HepG2 (cell line): ENCODE data around the gene PROKR1. TPM values are rescaled to one million over a fixed set of nuclear protein-coding genes. Genes with fewer than 3 reads are reported as not detected.
A peak's percentile ranks its signal among the peaks of the same experiment; 100 is the strongest.

Source experiments
- ATAC-seq: fragments of 200-7000 bp; cut with Tn5 transposase; 3 replicates; pipeline ENCODE4 v1.9.1; 2020; ENCODE audit warnings: mild to moderate bottlenecking, moderate library complexity
- BruUV-seq: library from RNA; stranded (reverse); fragments of 400-500 nt; replicated peaks from 2 replicates; lab custom pipeline; 2021; lab: Mats Ljungman, UMichigan
- CTCF ChIA-PET: fragments of 300-600 bp; formaldehyde crosslinking; extraction: SDS; loops from one replicate; lab custom pipeline; 2021; ENCODE audit warnings: low total read pairs, inconsistent platforms, low intra/inter-chr PET ratio; lab: Yijun Ruan, JAX
- POLR2A ChIA-PET: fragments of 350-600 bp; sonication (Branson Sonifier 250); formaldehyde crosslinking; loops from one replicate; lab custom pipeline; 2020; ENCODE audit warnings: antibody characterized with exemption, inconsistent platforms; lab: Yijun Ruan, JAX
- DNase-seq: peaks from one replicate; pipeline ENCODE4 v3.0.0-alpha.2; 2015; ENCODE audit warnings: low spot score
- FAIRE-seq: peaks from 3 replicates; lab custom pipeline; 2011; peaks lifted over from hg19 to GRCh38; lab: Jason Lieb, UNC
- H2AFZ ChIP-seq: one replicate; pipeline ENCODE4 v1.6.1; 2011; ENCODE audit warnings: low read length, inconsistent platforms
- H3K27ac ChIP-seq: fragments of 300-600 bp; 3 replicates; pipeline ENCODE4 v1.8.0; 2011; ENCODE audit warnings: mixed run types, mild to moderate bottlenecking, mixed read lengths, low read length, inconsistent platforms; ENCODE audit not compliant: insufficient read depth; ENCODE audit errors: extremely low read length
- H3K27me3 ChIP-seq, 2 experiments: fragments of 200-600 bp in 1 of 2; 2 replicates in 1 of 2; 3 replicates in 1 of 2; pipeline versions ENCODE4 v1.6.0 to v1.8.0; 2011; ENCODE audit warnings: low read length in 2 of 2, mild to moderate bottlenecking in 2 of 2, moderate library complexity in 2 of 2, inconsistent platforms in 1 of 2; ENCODE audit not compliant: insufficient read depth in 2 of 2, control insufficient read depth in 1 of 2
- H3K36me3 ChIP-seq, 2 experiments: fragments of 200-600 bp in 1 of 2; replicated peaks in 1 of 2; 2 replicates in 1 of 2; 3 replicates in 1 of 2; pipeline versions ENCODE4 v1.5.1 to v1.8.0; 2011; ENCODE audit warnings: low read length in 2 of 2, inconsistent platforms in 1 of 2; ENCODE audit not compliant: insufficient read depth in 2 of 2, control insufficient read depth in 1 of 2
- H3K4me1 ChIP-seq: 2 replicates; pipeline ENCODE4 v1.5.1; 2012; ENCODE audit warnings: low read length, inconsistent platforms; ENCODE audit not compliant: insufficient read depth
- H3K4me2 ChIP-seq: 2 replicates; pipeline ENCODE4 v1.6.0; 2011; ENCODE audit warnings: low read depth, low read length, inconsistent platforms
- H3K4me3 ChIP-seq, 3 experiments: fragments of 200-600 bp in 1 of 3; sonication (generic), shearing (Covaris generic) in 1 of 3; replicated peaks in 1 of 3; 2 replicates each; pipeline ENCODE4 v1.5.1; 2011 to 2016; ENCODE audit warnings: low read length in 3 of 3, inconsistent platforms in 2 of 3, low read depth in 2 of 3, mild to moderate bottlenecking in 2 of 3, control low read depth in 1 of 3, mixed read lengths in 1 of 3; ENCODE audit not compliant: insufficient read depth in 1 of 3
- H3K79me2 ChIP-seq: one replicate; pipeline ENCODE4 v1.6.1; 2011; ENCODE audit warnings: low read length, inconsistent platforms; ENCODE audit not compliant: insufficient read depth
- H3K9ac ChIP-seq: 2 replicates; pipeline ENCODE4 v1.6.0; 2011; ENCODE audit warnings: mild to moderate bottlenecking, low read depth, low read length, inconsistent platforms; ENCODE audit not compliant: insufficient read depth
- H3K9me3 ChIP-seq: 2 replicates; pipeline ENCODE4 v1.5.1; 2012; ENCODE audit warnings: mild to moderate bottlenecking, low read length
- H4K20me1 ChIP-seq: 2 replicates; pipeline ENCODE4 v1.6.0; 2011; ENCODE audit warnings: inconsistent platforms, mild to moderate bottlenecking, low read length, moderate library complexity; ENCODE audit not compliant: insufficient read depth
- AHDC1 ChIP-seq: sonication (generic); formaldehyde crosslinking; IDR thresholded peaks from 2 replicates; pipeline ENCODE4 v1.5.1; 2020; ENCODE audit warnings: mild to moderate bottlenecking, missing genetic modification reagents, borderline replicate concordance
- HMGXB4 ChIP-seq, 2 experiments: sonication (generic) in 1 of 2; formaldehyde crosslinking in 1 of 2; IDR thresholded peaks; 2 replicates each; pipeline versions ENCODE4 v1.4.0 to v1.6.1; 2018 to 2020; ENCODE audit warnings: missing genetic modification reagents in 2 of 2, borderline replicate concordance in 1 of 2, low read depth in 1 of 2, mild to moderate bottlenecking in 1 of 2, missing biosample characterization in 1 of 2
- HNF1A ChIP-seq, 2 experiments: sonication (generic) in 1 of 2; formaldehyde crosslinking in 1 of 2; IDR thresholded peaks; 2 replicates each; pipeline versions ENCODE4 v1.4.0 to v1.6.1; 2016 to 2020; ENCODE audit warnings: borderline replicate concordance in 1 of 2, low read depth in 1 of 2, mild to moderate bottlenecking in 1 of 2, missing genetic modification reagents in 1 of 2
- SAP130 ChIP-seq: IDR thresholded peaks from 2 replicates; pipeline ENCODE4 v1.6.1; 2016; ENCODE audit warnings: low read depth
- WGBS: methylation state at CpG from one replicate; pipeline ENCODE4 v1.1.6; 2017; ENCODE audit warnings: low lambda C conversion rate; 5-methylcytosine and 5-hydroxymethylcytosine counted together
- in situ Hi-C: cut with HindIII; loops from 2 replicates; pipeline ENCODE4 v1.10.0; 2017; ENCODE audit warnings: low pct_unique_long_range_greater_than_20kb; ENCODE audit not compliant: extremely low pct_ligation_motif_present
- intact Hi-C: fragments of 100-400 bp; cut with micrococcal nuclease; formaldehyde crosslinking; loops from one replicate; pipeline ENCODE4 v1.10.0; 2022; ENCODE audit not compliant: unreplicated experiment
- polyA plus RNA-seq, 8 experiments: library from polyadenylated mRNA; depleted of rRNA in 3 of 8; stranded (reverse) in 7 of 8; unstranded in 1 of 8; fragments of >200 nt; fragmentation: Illumina TruSeq in 4 of 8; extraction: Trizol in 4 of 8; gene quantifications; 2 replicates each; pipeline versions ENCODE4 v1.2.1 to v1.2.3, GENCODE V29; 2011 to 2016; ENCODE audit warnings: low read depth in 4 of 8, missing spikeins in 1 of 8, mixed read lengths in 1 of 8; ENCODE audit not compliant: insufficient read depth in 1 of 8
- total RNA-seq, 5 experiments: library from RNA; depleted of rRNA; stranded (reverse); fragments of >200 nt; fragmentation: Illumina TruSeq; extraction: Trizol; gene quantifications; 2 replicates each; pipeline ENCODE4 v1.2.3, GENCODE V29; 2016; ENCODE audit warnings: low read depth in 1 of 5
- TF ChIP-seq, protein P1 (sequence below): conservative IDR thresholded peaks from 2 replicates; pipeline ENCODE4 v1.6.1; 2018; ENCODE audit warnings: missing genetic modification reagents

The PROKR1 gene
- total and polyA plus RNA-seq, 2 of the 13 experiments (the other 11 are each of a cell fraction or from before 2014, with no cell fraction given), result not detected

DNA sequence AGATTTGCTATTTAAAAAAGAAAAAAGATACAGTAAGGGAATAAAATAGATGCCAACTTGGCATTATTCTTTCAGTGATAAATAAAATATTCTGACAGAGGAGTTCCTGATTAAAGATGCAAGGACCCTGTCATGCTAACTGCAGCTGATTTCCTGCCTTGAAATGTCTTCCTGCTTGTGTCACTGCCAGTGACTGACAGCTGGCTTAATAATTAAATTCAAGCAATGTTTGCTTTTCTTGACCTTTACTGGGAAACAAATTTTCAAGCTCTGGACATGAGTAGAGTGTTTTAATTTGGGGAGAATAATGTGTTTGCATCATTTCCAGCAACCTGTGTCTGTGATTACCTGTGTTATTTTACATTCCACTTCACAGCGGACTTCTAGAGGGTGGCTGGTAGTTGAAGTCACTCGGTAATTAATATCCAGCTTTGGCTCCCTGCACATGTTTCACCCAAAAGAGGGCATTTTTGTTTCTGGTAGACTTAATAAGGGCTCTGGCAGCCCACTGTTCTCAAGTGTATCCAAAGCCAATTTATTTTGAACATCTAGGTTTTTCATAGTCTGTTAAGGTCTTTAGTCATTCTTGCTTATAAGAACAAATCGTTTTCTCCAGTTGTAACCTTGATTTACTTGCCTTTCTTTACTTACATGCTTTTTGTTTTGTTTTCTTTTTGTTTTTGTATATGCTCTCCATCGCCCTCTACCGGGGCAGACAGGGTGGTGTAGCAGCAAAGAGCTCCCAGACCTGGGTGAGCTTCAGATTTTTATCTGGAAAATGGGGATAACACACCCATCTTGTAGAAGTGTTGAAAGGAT lies 48.5 kb upstream of the PROKR1 start:
- peak overlapping the region; percentile 55 for H2AFZ ChIP-seq
- in situ Hi-C loops, result loop anchor here (5.0 kb wide), 1 partner anchor 103 kb away; no protein-coding TSS in a partner anchor
- TF ChIP-seq, protein P1, sequence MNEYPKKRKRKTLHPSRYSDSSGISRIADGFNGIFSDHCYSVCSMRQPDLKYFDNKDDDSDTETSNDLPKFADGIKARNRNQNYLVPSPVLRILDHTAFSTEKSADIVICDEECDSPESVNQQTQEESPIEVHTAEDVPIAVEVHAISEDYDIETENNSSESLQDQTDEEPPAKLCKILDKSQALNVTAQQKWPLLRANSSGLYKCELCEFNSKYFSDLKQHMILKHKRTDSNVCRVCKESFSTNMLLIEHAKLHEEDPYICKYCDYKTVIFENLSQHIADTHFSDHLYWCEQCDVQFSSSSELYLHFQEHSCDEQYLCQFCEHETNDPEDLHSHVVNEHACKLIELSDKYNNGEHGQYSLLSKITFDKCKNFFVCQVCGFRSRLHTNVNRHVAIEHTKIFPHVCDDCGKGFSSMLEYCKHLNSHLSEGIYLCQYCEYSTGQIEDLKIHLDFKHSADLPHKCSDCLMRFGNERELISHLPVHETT, result no peak
- peak; percentile 70 for TF ChIP-seq SAP130 (CRISPR knock-in tag)
- peak; percentile 78; the same call in 1 of the 2 replicates for TF ChIP-seq AHDC1 (CRISPR knock-in tag)
- TF ChIP-seq HNF1A (IDR thresholded peaks at IDR 0.05; ENCODE audit: low read depth), result peak; percentile 87
- TF ChIP-seq HNF1A (CRISPR knock-in tag; IDR thresholded peaks at IDR 0.05; ENCODE audit: borderline replicate concordance), result peak; percentile 81; the same call in 1 of the 2 replicates
- TF ChIP-seq HMGXB4 (CRISPR knock-in tag; IDR thresholded peaks at IDR 0.05; ENCODE audit: borderline replicate concordance in 1 of 2, low read depth in 1 of 2), result 0 out of 4 replicates have a peak, but pooled peaks of 1 of the 2 experiments have one; percentile 19

More for the DNA sequence above, 48.5 kb upstream of the PROKR1 start:
- no peaks in the 10 kb centered on the region for H3K9me3 ChIP-seq
- no peaks in the 10 kb centered on the region for H3K79me2 ChIP-seq
- peak overlapping the region; percentile 67 for H3K4me2 ChIP-seq
- WGBS, result under 1% methylated on average over 5 of the region's 5 CpGs
- H3K9ac ChIP-seq, result no peak overlapping the region
- intact Hi-C loops, result loop anchor here (1.0 kb wide), 3 partner anchors 108 to 132 kb away; partner anchors contain the start of genes APLF and FBXO48
- H4K20me1 ChIP-seq, result no peaks in the 10 kb centered on the region
- ChIA-PET POLR2A (interaction anchor here (1.1 to 1.3 kb wide), 2 partner anchors 128 to 342 kb away, joined by 3 to 4 read pairs; partner anchors contain the start of genes APLF, FBXO48 and PPP3R1), CTCF (interaction anchor here (1.7 to 2.1 kb wide), 2 partner anchors 106 to 131 kb away, joined by 12 to 14 read pairs; no protein-coding TSS in a partner anchor)
- FAIRE-seq (peak; percentile 73), ATAC-seq (peak; percentile 93), DNase-seq (peak; percentile 70)
- H3K27me3 ChIP-seq, result peaks cover 0 to 2% of the 10 kb centered on the region in 2 experiments; a peak in 1 of 5 replicates
- peak overlapping the region in 2 of 3 experiments; percentile 5 to 37; a peak in 2 of 6 replicates for H3K4me3 ChIP-seq
- BruUV-seq, result no TSS peak
- peaks cover 13% of the 10 kb centered on the region for H3K4me1 ChIP-seq
- no peak overlapping the region for H3K27ac ChIP-seq
- no peaks in the 10 kb centered on the region for H3K36me3 ChIP-seq
